Vagina (tissue), 2 donors: ENCODE measurements around the gene ACSS3.

Experiments
- CTCF ChIP-seq, 3 experiments: fragments of 450-650 bp in 2 of 3; fragments of 200-600 bp in 1 of 3; sonication (generic) in 1 of 3; IDR thresholded peaks; one replicate each; pipeline ENCODE4 v1.5.1; 2017 to 2019; ENCODE audit warnings: antibody characterized with exemption in 3 of 3, mild to moderate bottlenecking in 2 of 3, moderate library complexity in 2 of 3
- POLR2A ChIP-seq, 2 donors: fragments of 450-650 bp; IDR thresholded peaks; one replicate each; pipeline ENCODE4 v1.6.1; 2017; ENCODE audit warnings: antibody characterized with exemption in 2 of 2, mild to moderate bottlenecking in 2 of 2, moderate library complexity in 2 of 2
- POLR2AphosphoS5 ChIP-seq, 2 donors: sonication (generic); formaldehyde crosslinking; IDR thresholded peaks; one replicate each; pipeline ENCODE4 v1.9.0; 2017; ENCODE audit warnings: antibody characterized with exemption in 2 of 2, mild to moderate bottlenecking in 2 of 2, low read depth in 1 of 2; ENCODE audit not compliant: insufficient read depth in 1 of 2

GRCh38 chr12:81229759-81230158 is 151.9 kb downstream of the ACSS3 start:
- TF ChIP-seq POLR2A (IDR thresholded peaks at IDR 0.05) (no peak), CTCF (IDR thresholded peaks at IDR 0.05) (no peak), POLR2AphosphoS5 (IDR thresholded peaks at IDR 0.05; ENCODE audit: insufficient read depth in 1 of 2, low read depth in 1 of 2) (no peak)
